Osteoblast (primary cell): Measurements from ENCODE around the gene GRIA4. TPM values are rescaled to one million over a fixed set of nuclear protein-coding genes. Genes with fewer than 3 reads are reported as not detected.

ENCODE experiments used
- DNase-seq: peaks from one replicate; pipeline ENCODE4 v3.0.0; 2011; ENCODE audit warnings: low spot score, mixed read lengths; ENCODE audit not compliant: insufficient read length; ENCODE audit errors: missing footprints
- H2AFZ ChIP-seq: 2 replicates; pipeline ENCODE4 v1.6.0; 2011; ENCODE audit warnings: mild to moderate bottlenecking, low read length
- H3K27ac ChIP-seq: 2 replicates; pipeline ENCODE4 v1.5.1; 2011; ENCODE audit warnings: mild to moderate bottlenecking, low read depth, low read length, moderate library complexity
- H3K27me3 ChIP-seq: 2 replicates; pipeline ENCODE4 v1.6.0; 2012; ENCODE audit warnings: mild to moderate bottlenecking, control low read depth, inconsistent platforms, low read length, moderate library complexity; ENCODE audit not compliant: insufficient read depth
- H3K36me3 ChIP-seq: 2 replicates; pipeline ENCODE4 v1.5.1; 2011; ENCODE audit warnings: mild to moderate bottlenecking, low read length, control low read depth, moderate library complexity; ENCODE audit not compliant: insufficient read depth
- H3K4me1 ChIP-seq: 2 replicates; pipeline ENCODE4 v1.5.1; 2011; ENCODE audit warnings: mild to moderate bottlenecking, low read length, control low read depth, moderate library complexity; ENCODE audit not compliant: insufficient read depth
- H3K4me2 ChIP-seq: 2 replicates; pipeline ENCODE4 v1.6.0; 2011; ENCODE audit warnings: mild to moderate bottlenecking, low read length; ENCODE audit not compliant: insufficient read depth
- H3K4me3 ChIP-seq: fragments of 200-600 bp; sonication (generic); 3 replicates; pipeline ENCODE4 v1.5.1; 2012; ENCODE audit warnings: mild to moderate bottlenecking, low read length, inconsistent platforms; ENCODE audit not compliant: insufficient read depth
- H3K79me2 ChIP-seq: 2 replicates; pipeline ENCODE4 v1.6.0; 2012; ENCODE audit warnings: mild to moderate bottlenecking, low read length, control low read depth, inconsistent platforms; ENCODE audit not compliant: insufficient read depth
- H3K9me3 ChIP-seq: 2 replicates; pipeline ENCODE4 v1.5.1; 2011; ENCODE audit warnings: low read depth, low read length, control low read depth
- H4K20me1 ChIP-seq: 2 replicates; pipeline ENCODE4 v1.6.0; 2012; ENCODE audit warnings: mild to moderate bottlenecking, low read length, control low read depth; ENCODE audit not compliant: insufficient read depth
- CTCF ChIP-seq: IDR thresholded peaks from 2 replicates; pipeline ENCODE4 v1.5.1; 2011; ENCODE audit warnings: mild to moderate bottlenecking, low read depth, low read length, moderate library complexity; ENCODE audit errors: extremely low read depth
- total RNA-seq: library from RNA; depleted of rRNA; stranded (reverse); fragments of >200 nt; gene quantifications from 2 replicates; pipeline ENCODE4 v1.2.3, GENCODE V29; 2012

GRIA4 gene
- total RNA-seq, 1 donor, result not detected

DNA sequence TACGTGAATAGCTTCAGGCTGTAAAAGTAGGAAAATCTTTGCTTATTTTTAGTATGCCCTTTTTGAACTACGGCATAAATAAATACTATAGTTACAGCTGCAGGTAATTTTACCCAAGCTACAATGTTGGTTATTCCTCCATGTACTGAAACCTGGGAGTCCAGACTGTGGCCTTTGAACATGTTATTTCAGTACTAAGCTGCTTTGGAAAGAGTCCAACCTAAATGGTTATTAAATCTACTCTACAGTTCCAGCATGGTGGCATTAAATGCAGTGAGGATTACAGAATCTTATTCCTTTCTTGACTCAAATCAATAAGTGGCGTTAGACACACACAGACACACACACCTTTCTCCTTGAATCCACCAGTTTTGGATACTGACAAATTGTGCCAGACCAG, 247.1 kb downstream of the GRIA4 start:
- no peaks in the 10 kb centered on the region for H3K36me3 ChIP-seq
- no peak overlapping the region for H3K4me2 ChIP-seq
- DNase-seq, result no peak
- no peak overlapping the region for H3K4me3 ChIP-seq
- H3K27me3 ChIP-seq, result no peaks in the 10 kb centered on the region
- no peaks in the 10 kb centered on the region for H3K9me3 ChIP-seq
- no peaks in the 10 kb centered on the region for H4K20me1 ChIP-seq
- no peaks in the 10 kb centered on the region for H3K79me2 ChIP-seq
- TF ChIP-seq CTCF, result no peak
- no peak overlapping the region for H2AFZ ChIP-seq
- no peaks in the 10 kb centered on the region for H3K4me1 ChIP-seq
- no peak overlapping the region for H3K27ac ChIP-seq

GRCh38 chr11:105857728-105858127, 247.9 kb downstream of the GRIA4 start:
- Histone ChIP-seq H3K9me3 (no peaks in the 10 kb centered on the region), H4K20me1 (no peaks in the 10 kb centered on the region), H3K36me3 (no peaks in the 10 kb centered on the region), H3K4me1 (no peaks in the 10 kb centered on the region), H3K27me3 (no peaks in the 10 kb centered on the region), H2AFZ (no peak overlapping the region), H3K4me2 (no peak overlapping the region), H3K79me2 (no peaks in the 10 kb centered on the region), H3K4me3 (no peak overlapping the region), H3K27ac (no peak overlapping the region)
- TF ChIP-seq CTCF, result no peak
- no peak for DNase-seq

DNA sequence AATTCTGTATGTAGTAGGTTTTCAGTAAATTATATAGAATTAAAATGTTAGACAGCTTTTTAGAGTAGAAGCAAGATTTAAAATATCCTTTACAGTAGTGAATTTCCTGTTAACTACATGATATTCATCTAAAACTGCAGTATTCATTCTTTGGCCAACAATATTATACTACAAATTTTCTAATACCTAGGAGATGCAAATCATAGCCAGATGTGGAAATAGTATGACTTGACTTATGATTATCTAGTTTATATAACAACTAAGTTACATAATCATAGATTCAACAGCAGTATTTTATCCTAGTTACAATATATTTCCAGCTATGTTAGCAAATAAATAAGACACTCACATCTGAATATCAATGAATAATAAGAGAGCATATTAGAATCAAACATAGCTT, 249.0 kb downstream of the GRIA4 start:
- Histone ChIP-seq H3K36me3 (no peaks in the 10 kb centered on the region), H3K4me1 (no peaks in the 10 kb centered on the region), H3K27me3 (no peaks in the 10 kb centered on the region), H3K4me3 (no peak overlapping the region), H3K9me3 (no peaks in the 10 kb centered on the region), H3K4me2 (no peak overlapping the region), H4K20me1 (no peaks in the 10 kb centered on the region), H2AFZ (no peak overlapping the region), H3K79me2 (no peaks in the 10 kb centered on the region), H3K27ac (no peak overlapping the region)
- no peak for TF ChIP-seq CTCF
- DNase-seq, result no peak

DNA sequence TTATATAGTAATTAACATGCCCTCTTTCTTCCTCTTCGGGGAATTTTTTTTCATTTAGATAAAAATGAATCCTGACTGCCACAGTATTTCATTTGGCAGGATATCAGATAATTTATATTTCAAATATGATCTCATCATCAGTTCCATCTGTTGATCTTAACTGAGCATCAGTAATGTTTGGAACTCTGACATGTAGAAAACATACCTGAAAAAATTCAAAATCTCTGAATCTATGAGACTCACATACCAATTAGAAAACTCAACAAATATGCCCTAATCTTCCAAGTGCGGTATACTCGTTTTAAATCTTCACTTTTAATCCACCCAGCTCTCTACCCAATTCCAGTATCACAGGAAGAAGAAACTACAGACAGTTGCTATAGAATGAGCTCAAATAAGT, 250.2 kb downstream of the GRIA4 start:
- Histone ChIP-seq H3K27me3 (no peaks in the 10 kb centered on the region), H3K36me3 (no peaks in the 10 kb centered on the region), H3K27ac (no peak overlapping the region), H3K9me3 (no peaks in the 10 kb centered on the region), H3K79me2 (no peaks in the 10 kb centered on the region), H2AFZ (no peak overlapping the region), H3K4me3 (no peak overlapping the region), H3K4me2 (no peak overlapping the region), H3K4me1 (no peaks in the 10 kb centered on the region), H4K20me1 (no peaks in the 10 kb centered on the region)
- no peak for DNase-seq
- no peak for TF ChIP-seq CTCF
